Superior temporal gyrus (tissue), 1 donor: Measurements from ENCODE around the gene CA6.
"Not testable (repeated sequence)": the region's sequence is repeated elsewhere in the genome, so short reads cannot be mapped to it uniquely, and the experiment has no call there.

ENCODE experiments used
- DNase-seq: peaks from one replicate; pipeline ENCODE4 v3.0.0-alpha.2; 2016; ENCODE audit errors: extremely low spot score

CA6 gene

DNA sequence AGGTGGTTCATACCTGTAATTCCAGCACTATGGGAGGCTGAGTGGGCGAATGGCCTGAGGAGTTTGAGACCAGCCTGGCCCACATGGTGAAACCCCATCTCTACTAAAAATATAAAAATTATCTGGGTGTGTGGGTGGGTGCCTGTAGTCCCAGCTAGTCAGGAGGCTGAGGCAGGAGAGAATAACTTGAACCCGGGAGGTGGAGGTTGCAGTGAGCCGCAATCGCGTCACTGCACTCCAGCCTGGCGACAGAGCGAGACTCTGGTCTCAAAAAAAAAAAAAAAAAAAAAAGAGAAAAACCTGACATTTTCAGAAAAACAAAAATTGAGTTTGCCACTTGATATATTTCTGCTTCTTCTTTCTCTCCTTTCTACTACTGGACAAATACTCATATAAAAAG is 24.3 kb downstream of the CA6 start:
- no peak for DNase-seq

DNA sequence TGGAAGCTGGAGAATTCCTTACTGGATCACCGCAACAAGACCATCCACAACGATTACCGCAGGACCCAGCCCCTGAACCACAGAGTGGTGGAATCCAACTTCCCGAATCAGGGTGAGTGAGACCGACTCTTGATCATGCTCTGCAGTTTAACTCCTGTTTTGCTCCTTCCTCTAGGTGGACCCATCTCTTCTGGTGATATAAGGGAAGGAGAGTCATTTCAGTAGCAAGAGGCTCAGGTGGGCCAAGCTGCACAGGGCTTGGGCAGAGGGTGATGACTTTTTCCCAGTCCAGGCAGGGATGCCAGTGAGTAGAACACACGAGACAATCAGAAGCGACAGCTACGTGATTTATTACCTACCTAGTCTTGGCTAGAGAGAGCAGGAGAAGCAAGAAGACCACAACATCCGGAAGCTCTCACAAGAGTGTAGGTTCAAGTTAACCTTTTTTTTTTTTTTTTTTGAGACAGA is 25.2 kb downstream of the CA6 start:
- no peak for DNase-seq

DNA sequence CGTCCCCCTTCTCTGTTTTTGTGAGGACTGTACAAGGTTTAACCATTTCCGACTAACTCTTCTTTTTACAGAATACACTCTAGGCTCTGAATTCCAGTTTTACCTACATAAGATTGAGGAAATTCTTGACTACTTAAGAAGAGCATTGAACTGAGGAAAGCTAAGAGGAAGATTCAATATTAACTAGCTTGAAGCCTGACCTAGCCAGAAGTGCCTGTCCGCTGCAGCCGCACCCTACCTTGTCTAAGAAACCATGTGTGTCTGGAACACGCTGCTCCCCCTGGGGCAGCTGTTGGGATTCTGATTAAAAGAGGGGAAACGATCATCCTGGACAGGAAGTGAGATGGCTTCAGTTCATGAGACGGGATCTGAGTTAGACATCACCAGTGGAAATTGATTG is 28.9 kb downstream of the CA6 start:
- no peak for DNase-seq

DNA sequence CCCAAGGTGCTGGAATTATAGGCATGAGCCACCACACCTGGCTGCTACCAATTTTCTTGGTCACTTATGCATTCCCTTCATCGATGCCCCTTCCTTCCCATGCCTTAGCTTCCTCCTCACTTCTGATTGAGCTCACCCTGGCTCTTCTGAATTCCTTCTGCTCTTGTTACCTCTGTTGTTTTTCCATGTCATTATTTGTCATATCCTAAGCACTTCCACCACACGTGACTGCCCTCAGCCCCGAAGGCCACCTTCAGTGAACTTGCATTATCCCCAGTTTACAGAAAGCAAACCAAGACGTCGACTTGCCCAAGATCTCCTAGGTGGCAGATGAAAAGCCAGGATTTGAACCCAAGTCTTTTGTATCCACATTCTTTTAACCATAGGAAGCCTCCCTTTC is 30.7 kb downstream of the CA6 start:
- no peak for DNase-seq

DNA sequence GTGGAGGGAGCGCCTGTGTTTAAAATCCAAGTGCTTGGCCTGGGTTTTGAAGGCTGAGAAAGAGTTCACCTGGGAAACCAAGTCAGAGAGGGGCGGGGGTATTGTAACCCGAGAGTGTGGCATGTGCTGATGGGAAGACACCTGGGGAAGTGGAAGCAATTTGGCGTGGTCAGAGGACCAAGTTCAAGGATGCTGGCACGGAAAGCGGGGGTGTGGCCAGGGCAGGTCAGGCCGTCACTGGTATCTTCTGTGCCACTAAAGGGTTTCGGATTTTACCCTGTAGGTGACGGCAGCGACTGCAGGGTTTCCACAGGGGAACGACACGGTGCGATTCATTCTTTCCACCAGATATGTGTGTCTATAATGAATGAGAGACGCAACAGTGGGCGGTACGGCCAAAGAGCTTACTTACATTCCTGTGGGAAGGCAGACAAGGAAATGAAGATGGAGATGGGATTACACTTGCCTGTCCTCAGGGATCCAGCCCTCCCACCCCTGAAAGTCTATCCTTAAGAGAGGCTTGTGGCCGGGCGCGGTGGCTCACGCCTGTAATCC is 31.3 kb downstream of the CA6 start:
- DNase-seq = no peak

DNA sequence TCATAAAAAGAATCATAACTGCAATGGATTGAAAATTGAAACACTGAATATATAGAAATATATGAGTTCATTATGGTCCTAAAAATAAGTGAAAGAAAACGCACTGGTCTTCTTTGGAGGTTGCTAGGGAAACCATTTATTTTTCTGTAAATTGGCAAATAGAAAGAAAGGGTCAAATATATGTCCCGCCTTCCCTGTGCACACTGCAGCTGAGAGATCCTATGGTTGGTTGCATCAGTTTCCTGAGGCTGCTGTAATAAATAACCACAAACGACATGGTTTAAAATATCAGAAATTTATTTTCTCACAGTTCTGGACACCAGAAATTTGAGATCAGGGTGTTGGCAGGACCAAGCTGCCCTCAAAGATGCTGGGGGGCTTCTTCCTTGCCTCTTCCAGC is 35.0 kb downstream of the CA6 start:
- no peak for DNase-seq

DNA sequence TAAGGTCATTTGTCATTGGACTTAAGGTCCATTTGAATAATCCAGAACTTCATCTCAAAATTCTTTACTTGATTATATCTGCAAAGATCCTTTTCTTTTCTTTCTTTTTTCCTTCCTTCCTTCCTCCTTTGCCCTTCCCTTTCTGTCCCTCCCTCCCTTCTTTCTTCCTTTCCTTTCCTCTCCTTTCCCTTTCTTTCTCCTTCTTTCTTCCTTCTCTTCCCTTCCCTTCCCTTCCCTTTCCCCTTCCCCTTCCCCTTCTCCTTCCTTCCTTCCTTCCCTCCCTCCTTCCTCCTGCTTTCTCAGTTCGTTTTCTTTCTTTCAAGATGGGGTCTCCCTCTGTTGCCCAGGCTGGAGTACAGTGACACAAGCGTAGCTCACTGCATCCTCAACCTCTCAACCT is 35.5 kb downstream of the CA6 start:
- no peak for DNase-seq

DNA sequence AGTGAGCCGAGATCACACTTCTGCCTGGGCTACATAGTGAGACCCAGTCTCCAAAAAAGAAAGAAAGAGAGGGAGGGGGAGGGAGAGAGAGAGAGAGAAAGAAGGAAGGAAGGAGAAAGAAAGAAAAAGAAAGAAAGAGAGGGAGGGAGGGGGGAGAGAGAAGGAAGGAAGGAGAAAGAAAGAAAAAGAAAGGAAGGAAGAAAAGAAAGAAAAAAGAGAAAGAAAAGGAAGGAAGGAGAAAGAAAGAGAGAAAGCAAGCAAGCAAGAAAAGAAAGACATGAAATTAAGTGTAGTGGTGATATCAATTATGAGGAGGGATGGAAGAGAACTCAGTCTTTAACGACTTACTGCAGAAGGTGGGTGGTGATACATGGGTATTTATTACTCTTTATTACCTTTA is 38.5 kb downstream of the CA6 start:
- no peak for DNase-seq

DNA sequence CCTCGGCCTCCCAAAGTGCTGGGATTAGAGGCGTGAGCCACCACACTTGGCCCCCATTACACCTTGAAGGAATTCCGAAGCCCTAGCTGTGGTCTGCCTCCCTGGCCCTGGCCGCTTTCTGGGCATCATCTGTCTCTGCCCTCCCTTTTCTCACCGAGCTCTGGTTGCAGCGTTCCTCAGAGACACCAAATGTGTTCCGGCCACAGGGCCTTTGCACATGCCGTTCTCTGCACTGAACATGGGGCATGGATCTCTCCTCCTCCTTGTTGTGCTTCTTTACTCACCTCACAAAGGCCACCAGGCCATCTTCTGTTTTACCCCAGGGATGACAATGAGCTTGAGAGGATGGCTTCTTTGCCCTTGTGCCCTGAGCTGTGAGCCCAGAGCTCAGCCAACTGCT is 39.3 kb downstream of the CA6 start:
- no peak for DNase-seq

DNA sequence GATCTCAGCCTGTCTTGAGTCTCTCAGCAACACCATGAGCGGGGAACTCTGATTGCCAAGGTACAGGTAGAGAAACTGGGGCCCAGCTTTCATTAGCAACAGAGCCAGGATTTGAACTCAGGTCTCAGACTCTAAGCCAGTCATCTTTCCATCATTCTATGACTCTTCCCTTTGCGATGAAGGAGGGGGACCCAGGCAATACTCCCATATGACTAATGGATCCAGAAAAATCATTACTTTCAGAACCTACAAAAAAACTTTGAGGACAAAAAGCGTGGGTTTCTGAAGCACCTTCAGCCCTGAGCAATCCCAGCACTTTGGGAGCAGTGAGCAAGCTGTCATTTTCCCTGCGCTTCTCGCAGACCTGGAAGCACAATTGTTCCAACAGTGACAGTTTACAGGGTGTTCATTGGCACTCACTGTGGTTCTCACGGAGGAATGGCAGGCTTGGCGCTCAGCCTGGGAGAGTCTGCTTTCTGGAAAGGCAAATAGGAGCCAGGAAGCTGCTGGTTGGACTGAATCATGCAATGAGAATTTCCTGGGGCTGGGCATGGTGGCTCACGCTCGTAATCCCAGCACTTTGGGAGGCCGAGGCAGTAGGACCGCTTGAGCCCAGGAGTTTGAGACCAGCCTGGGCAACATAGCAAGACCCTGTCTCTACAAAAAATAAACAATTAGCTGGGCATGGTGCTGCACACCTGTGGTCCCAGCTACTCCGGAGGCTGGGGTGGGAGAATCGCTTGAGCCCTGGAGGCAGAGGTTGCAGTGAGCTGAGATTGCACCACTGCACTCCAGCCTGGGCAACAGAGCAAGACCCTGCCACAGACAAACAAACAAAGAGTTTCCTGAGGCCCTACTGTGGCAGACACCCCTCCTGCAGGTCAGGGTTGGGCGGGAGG is 40.5 kb downstream of the CA6 start:
- peak; percentile 77 for DNase-seq

DNA sequence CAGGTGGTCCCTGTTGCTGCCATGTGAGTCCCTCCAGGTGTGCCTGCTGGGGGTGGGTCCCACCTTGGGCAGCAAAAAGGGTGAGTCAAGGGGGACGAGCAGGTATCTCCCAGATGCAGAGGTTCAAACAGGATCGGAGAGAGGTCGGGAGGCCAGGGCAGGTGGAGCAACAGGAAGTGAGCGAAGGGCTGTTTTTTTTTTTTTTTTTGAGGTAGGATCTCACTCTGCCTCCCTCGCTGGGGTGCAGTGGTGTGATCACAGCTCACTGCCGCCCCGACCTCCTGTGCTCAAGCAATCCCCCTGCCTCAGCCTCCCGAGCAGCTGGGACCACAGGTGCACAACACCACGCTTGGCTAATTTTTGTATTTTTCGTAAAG is 41.1 kb downstream of the CA6 start:
- DNase-seq = no peak

DNA sequence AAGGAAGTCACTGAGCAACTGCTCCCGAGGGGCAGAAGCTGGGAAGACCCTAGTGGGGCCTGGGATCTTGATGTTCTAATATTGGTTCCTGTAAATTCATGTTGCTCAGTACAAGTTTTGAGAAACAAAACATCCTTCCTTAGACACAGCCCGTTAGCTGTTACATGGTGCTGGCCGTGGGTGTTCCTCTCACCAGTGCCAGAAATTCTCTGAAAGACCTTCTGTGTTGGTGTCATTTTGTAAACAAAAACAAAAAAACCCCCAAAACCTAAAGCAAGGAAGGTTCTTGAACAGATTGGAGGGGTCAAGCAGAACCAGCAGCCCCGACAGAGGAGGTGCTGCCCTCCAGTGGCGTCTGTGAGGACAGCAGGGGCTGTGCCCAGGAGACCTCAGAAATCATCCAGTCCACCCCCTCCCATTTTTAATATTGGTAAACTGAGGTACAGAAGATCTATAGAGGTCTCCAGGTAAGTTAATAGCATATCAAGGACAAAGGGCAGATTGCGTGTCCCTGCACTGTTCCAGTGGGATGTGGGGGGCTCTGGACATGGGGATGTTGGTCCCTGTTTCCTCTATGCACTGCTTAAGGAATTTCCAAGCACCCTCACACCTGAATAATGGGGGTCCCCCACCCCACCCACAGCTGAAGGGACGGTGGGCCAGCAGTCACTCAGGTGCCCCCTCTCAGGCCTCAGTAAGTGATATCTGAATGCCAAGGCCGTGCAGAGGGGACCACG is 42.4 kb downstream of the CA6 start:
- DNase-seq = peak; percentile 85

DNA sequence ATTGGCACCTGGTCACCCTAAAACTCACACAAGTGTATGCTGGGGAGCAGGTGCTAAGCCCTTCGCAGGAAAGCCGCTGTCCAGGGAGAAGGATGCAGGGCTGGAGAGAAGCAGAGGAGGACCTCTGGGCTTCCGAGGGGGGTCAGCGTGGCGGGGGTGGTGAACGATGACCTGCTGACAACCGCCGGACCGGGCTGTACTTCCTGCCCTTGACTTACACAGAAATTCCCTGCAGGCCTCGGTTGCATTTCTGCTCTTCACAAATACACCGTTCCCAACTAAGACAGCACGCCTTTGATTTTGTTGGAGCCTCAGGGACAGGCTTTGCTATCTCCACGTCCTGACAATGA is 42.9 kb downstream of the CA6 start:
- no peak for DNase-seq

DNA sequence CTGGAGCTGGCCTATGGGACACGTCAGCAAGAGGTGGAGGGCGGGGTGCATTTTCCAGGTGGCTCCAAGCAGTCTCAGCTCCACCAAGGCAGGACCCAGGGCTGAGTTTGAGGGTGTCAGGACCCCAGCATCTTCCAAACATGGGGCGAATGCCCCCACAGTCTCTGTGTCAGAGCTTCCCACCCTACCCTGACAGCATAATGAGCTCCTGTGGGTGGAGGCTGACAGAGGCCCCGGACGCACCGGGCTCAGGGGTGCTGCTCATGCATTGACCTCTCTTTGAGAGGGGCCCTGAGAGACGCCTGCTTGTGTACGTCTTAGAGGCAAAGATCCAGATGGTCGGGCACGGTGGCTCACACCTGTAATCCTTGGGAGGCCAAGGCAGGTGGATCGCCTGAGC is 43.4 kb downstream of the CA6 start:
- DNase-seq = no peak

DNA sequence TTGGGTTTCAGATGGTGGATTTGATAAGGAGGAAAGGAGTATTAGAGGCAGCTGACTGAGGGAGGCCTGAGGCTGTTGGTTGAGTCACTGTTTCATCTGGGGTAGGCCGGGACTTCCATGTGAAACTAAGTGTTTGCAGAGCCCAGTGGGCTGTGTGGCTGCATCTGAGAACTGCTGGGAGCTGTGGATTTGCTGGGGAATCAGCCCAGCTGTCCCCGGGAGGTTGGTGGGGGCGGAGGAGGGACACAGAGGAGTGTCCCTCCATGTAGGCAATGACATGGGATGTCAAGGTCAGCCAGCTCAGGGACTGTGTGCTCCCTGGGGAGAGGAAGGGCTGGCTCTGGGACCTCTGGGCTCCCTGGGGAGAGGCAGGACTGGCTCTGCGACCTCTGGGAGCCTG is 44.2 kb downstream of the CA6 start:
- no peak for DNase-seq

DNA sequence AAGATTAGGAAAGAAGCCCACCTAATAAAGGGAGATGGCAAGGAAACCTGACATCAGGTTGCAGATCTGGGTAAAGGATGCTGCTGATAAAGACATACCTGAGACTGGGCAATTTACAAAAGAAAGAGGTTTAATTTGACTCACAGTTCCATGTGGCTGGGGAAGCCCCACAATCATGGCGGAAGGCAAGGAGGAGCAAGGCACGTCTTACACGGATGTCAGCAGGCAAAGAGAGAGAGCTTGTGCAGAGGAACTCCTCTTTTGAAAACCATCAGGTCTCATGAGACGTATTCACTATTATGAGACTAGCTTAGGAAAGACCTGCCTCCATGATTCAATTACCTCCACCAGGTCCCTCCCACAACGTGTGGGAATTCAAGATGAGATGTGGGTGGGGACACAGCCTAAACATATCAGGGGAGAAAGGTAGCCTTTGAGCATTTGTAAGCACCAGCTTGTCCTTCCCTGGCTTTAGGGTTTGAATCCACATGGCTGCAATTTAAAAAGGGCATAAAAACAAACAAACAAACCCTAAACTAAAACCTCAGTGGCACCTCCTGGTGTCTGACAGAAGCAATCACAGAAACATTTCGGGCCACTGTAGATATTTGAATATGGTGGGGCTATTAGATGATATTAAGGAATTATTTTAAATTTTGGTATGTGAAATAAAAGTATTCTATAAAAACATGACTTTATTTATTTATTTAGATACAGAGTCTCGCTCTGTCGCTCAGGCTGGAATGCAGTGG is 47.4 kb downstream of the CA6 start:
- DNase-seq = no peak

DNA sequence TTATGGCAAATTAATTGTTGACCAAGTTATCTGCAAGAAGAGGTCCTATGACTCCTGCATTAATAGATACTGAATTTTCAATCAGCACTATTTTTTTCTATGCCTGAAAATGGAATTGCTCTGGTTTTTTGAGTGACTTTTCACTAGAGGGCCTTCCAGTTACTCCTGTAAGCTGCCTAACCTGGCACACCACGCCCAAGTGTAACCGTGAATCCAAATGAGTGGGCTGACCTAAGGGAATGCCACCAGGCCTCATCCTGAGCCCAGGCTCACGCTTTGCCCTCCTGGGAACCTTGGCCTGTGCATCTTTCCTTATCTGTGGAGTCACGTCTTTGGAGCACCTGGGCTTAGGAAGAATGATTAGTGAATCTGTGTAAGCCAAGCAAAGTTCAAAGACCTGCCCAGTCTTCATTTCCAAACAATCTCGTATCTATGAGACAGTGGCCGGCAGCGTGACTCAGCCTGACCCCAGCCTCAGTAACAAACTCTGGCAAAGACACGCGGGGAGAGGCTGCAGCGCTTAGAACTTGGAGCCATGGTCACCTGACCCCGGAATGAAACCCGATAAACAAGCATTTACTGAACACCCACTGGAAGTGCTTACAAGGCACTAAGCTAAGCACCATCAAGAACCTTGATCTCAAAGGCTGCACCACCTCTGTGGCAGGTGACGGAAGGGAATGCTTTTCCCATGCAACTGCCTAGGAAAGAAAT is 48.5 kb downstream of the CA6 start:
- DNase-seq = not testable (repeated sequence)

DNA sequence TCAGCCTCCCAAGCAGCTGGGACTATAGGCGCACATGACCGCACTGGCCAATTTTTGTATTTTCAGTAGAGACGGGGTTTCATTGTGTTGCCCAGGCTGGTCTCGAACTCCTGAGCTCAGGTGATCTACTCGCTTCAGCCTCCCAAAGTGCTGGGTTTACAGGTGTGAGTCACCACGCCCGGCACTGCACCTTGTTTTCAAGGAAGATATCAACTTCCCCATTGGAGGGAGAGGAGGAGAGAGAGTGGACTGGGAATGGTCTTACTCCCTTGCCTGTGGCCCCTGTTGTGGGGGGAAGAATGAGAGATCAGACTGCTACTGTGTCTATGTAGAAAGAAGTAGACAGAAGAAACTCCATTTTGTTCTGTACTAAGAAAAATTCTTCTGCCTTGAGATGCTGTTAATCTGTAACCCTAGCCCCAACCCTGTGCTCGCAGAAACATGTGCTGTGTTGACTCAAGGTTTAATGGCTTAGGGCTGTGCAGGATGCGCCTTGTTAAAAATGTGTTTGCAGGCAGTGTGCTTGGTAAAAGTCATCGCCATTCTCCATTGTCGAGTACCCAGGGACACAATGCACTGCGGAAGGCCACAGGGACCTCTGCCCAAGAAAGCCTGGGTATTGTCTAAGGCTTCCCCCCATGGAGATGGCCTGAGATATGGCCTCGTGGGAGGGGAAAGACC is 56.0 kb downstream of the CA6 start:
- DNase-seq = not testable (repeated sequence)

DNA sequence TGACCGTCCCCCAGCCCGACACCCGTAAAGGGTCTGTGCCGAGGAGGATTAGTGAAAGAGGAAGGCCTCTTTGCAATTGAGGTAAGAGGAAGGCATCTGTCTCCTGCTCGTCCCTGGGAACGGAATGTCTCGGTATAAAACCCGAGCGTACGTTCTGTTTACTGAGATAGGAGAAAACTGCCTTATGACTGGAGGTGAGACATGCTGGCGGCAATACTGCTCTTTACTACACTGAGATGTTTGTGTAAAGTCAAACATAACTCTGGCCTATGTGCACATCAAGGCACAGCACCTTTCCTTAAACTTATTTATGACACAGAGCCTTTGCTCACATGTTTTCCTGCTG is 56.5 kb downstream of the CA6 start:
- DNase-seq = not testable (repeated sequence)

DNA sequence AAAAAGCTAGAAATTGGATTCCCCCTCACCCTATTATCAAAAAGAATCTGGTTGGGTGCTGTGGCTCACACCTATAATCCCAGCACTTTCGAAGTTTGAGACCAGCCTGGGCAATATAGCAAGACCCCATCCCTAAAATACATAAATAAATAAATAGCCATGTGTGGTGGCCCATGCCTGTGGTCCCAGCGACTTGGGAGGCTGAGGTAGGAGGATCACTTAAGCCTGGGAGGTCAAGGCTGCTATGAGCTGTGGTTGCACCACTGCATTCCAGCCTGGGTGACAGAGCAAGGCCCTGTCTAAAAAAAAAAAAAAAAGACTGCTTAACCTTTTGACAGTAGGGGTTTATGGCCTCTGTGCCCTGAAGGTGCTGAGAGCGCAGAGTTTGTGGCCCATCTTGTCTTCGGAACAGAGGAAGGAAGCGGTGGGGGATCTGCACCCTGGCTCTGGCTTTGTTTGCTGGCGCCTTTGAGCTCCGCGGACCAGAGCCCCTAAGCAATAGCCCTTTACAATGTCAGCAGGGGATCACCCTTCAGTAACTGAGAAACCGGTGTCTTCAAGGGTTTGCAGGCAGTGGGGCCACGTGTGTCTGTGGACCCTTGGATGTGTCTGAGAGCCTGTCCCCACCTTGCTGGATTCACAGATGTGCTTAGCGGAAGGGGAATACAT is 58.5 kb downstream of the CA6 start:
- DNase-seq = no peak
